NCI-H128 (cell line): ENCODE measurements around the gene GRXCR2.
"Not testable (repeated sequence)": the region's sequence is repeated elsewhere in the genome, so short reads cannot be mapped to it uniquely, and the experiment has no call there.

Experiments used
- DNase-seq: peaks from one replicate; lab custom pipeline; 2025; ENCODE audit not compliant: unreplicated experiment; lab: John Stamatoyannopoulos, UW

GRXCR2 gene

GRCh38 chr5:145836241-145836640, 36.6 kb downstream of the GRXCR2 start:
- not testable (repeated sequence) for DNase-seq

- no peak for DNase-seq
Observed at GRCh38 chr5:145835848-145836239, 37.0 kb downstream of the GRXCR2 start.

- peak; percentile 48 for DNase-seq
Observed at GRCh38 chr5:145834917-145835847, 37.6 kb downstream of the GRXCR2 start, which contains the start of gene PRELID2. PRELID2 (minus strand) TSS chr5:145835342; CDS start chr5:145835251, 91 bp downstream.

- no peak for DNase-seq
Observed at GRCh38 chr5:145834554-145834916, 38.3 kb downstream of the GRXCR2 start.

GRCh38 chr5:145833631-145834200, 39.1 kb downstream of the GRXCR2 start:
- no peak for DNase-seq

- DNase-seq: no peak
Observed at GRCh38 chr5:145830594-145830993, 42.2 kb downstream of the GRXCR2 start.

- DNase-seq: no peak
Observed at GRCh38 chr5:145829708-145830361, 43.0 kb downstream of the GRXCR2 start.

GRCh38 chr5:145826895-145827674, 45.7 kb downstream of the GRXCR2 start:
- DNase-seq: no peak

GRCh38 chr5:145825751-145826180, 47.0 kb downstream of the GRXCR2 start:
- no peak for DNase-seq

GRCh38 chr5:145824040-145824439, 48.8 kb downstream of the GRXCR2 start:
- DNase-seq: no peak

GRCh38 chr5:145818604-145819003, 54.2 kb downstream of the GRXCR2 start:
- DNase-seq: no peak

- no peak for DNase-seq
Observed at GRCh38 chr5:145812877-145813276, 59.9 kb downstream of the GRXCR2 start.

GRCh38 chr5:145811834-145812625, 60.8 kb downstream of the GRXCR2 start:
- DNase-seq: no peak
